Activated CD4-positive, alpha-beta T cell treated with anti-CD3 and anti-CD28 coated beads, Interleukin-2, amount 10 ng/mL, durations not matched to agents 7 days and 5 days (primary cell): Measurements from ENCODE around the gene HMMR. TPM values are rescaled to one million over a fixed set of nuclear protein-coding genes. Genes with fewer than 3 reads are reported as not detected.

Experiments used
- CTCF ChIA-PET: fragments of 350-600 bp; sonication (Branson Sonifier 250); formaldehyde crosslinking; loops from one replicate; lab custom pipeline; 2021; ENCODE audit warnings: antibody characterized with exemption; lab: Charles Lee
- POLR2A ChIA-PET: fragments of 350-600 bp; sonication (Branson Sonifier 250); formaldehyde crosslinking; loops from one replicate; lab custom pipeline; 2021; ENCODE audit warnings: antibody characterized with exemption; lab: Charles Lee
- DNase-seq: peaks from one replicate; pipeline ENCODE4 v3.0.0-alpha.2; 2020
- H3K27ac Mint-ChIP-seq: one replicate; pipeline ENCODE4 v1.8.0; 2021; ENCODE audit warnings: mild to moderate bottlenecking, moderate library complexity, mixed read lengths
- H3K27me3 Mint-ChIP-seq: one replicate; pipeline ENCODE4 v1.8.0; 2021; ENCODE audit warnings: mixed read lengths
- H3K36me3 Mint-ChIP-seq: one replicate; pipeline ENCODE4 v1.8.0; 2021; ENCODE audit warnings: low read depth, mixed read lengths
- H3K4me1 Mint-ChIP-seq: one replicate; pipeline ENCODE4 v1.8.0; 2021; ENCODE audit warnings: mixed read lengths
- H3K4me3 Mint-ChIP-seq: one replicate; pipeline ENCODE4 v1.8.0; 2021; ENCODE audit warnings: mild to moderate bottlenecking, moderate library complexity, mixed read lengths
- H3K9me3 Mint-ChIP-seq: one replicate; pipeline ENCODE4 v1.8.0; 2021; ENCODE audit warnings: mixed read lengths
- total RNA-seq, 2 experiments: library from RNA; stranded (reverse); gene quantifications; one replicate each; pipeline ENCODE4 v1.2.3, GENCODE V29; 2021

HMMR gene
- total RNA-seq, 2 experiments from 2014 or later, result 69.4 to 77.8 TPM

- H3K4me3 Mint-ChIP-seq, result peak overlapping the region; percentile 91
Measured at GRCh38 chr5:163459462-163459818, 992 bp upstream of the HMMR start.

GRCh38 chr5:163459819-163460561, 442 bp upstream of the HMMR start, which contains the start of gene NUDCD2:
NUDCD2 (minus strand) TSS chr5:163460102; CDS start chr5:163460050, 52 bp downstream.
- ChIA-PET CTCF (interaction anchor here (0.6 to 4.7 kb wide), 10 partner anchors 9 to 50 kb away, joined by 3 to 28 read pairs (median 3); partner anchors contain the start of genes CCNG1 and MAT2B), POLR2A (interaction anchor here (0.5 to 2.2 kb wide), 4 partner anchors 18 to 45 kb away, joined by 3 to 23 read pairs (median 4); partner anchors contain the start of genes CCNG1 and MAT2B)
- Mint-ChIP-seq H3K27ac (peak within 1 kb of the TSS; percentile 99), H3K9me3 (no peaks in the 10 kb centered on the region), H3K4me1 (peaks cover 55% of the 10 kb centered on the region), H3K36me3 (peaks cover 47% of the 10 kb centered on the region), H3K4me3 (peak within 1 kb of the TSS; percentile 91), H3K27me3 (no peaks in the 10 kb centered on the region)
- DNase-seq, result peak; percentile 96

More at GRCh38 chr5:163459462-163459818, 992 bp upstream of the HMMR start:
- Mint-ChIP-seq H3K27ac (peak overlapping the region; percentile 99), H3K36me3 (peaks cover 47% of the 10 kb centered on the region), H3K4me1 (peaks cover 54% of the 10 kb centered on the region), H3K27me3 (no peaks in the 10 kb centered on the region), H3K9me3 (no peaks in the 10 kb centered on the region)
- DNase-seq, result no peak
- ChIA-PET CTCF (interaction anchor here (0.6 to 4.7 kb wide), 6 partner anchors 12 to 49 kb away, joined by 3 to 28 read pairs (median 7); partner anchors contain the start of genes CCNG1 and MAT2B), POLR2A (interaction anchor here (1.4 kb wide), 1 partner anchor 44 kb away, joined by 3 read pairs; no protein-coding TSS in a partner anchor)

GRCh38 chr5:163463063-163463435, 2.6 kb downstream of the HMMR start:
- Mint-ChIP-seq H3K27ac (peak overlapping the region; percentile 99), H3K9me3 (no peaks in the 10 kb centered on the region), H3K4me1 (peaks cover 43% of the 10 kb centered on the region), H3K27me3 (no peaks in the 10 kb centered on the region), H3K4me3 (peak overlapping the region; percentile 91), H3K36me3 (peaks cover 33% of the 10 kb centered on the region)
- DNase-seq, result no peak
- ChIA-PET POLR2A (no interaction called here), CTCF (interaction anchor here (3.8 kb wide), 1 partner anchor 42 kb away, joined by 12 read pairs; the partner anchor contains the start of gene MAT2B)

- H3K4me3 Mint-ChIP-seq, result no peak overlapping the region
- DNase-seq, result no peak
- H3K4me1 Mint-ChIP-seq, result peaks cover 35% of the 10 kb centered on the region
- H3K36me3 Mint-ChIP-seq, result peaks cover 51% of the 10 kb centered on the region
- H3K27me3 Mint-ChIP-seq, result no peaks in the 10 kb centered on the region
- H3K9me3 Mint-ChIP-seq, result no peaks in the 10 kb centered on the region
- CTCF ChIA-PET, result interaction anchor here (1.1 kb wide), 1 partner anchor 38 kb away, joined by 5 read pairs; the partner anchor contains the start of gene MAT2B
- POLR2A ChIA-PET, result no interaction called here
- H3K27ac Mint-ChIP-seq, result peak overlapping the region; percentile 81
Measured at GRCh38 chr5:163467682-163468081, 7.2 kb downstream of the HMMR start.

GRCh38 chr5:163473635-163474243, 13.3 kb downstream of the HMMR start:
- POLR2A ChIA-PET, result no interaction called here
- Mint-ChIP-seq H3K9me3 (no peaks in the 10 kb centered on the region), H3K27me3 (no peaks in the 10 kb centered on the region), H3K4me3 (no peak overlapping the region), H3K36me3 (peaks cover 70% of the 10 kb centered on the region), H3K4me1 (peaks cover 5% of the 10 kb centered on the region), H3K27ac (no peak overlapping the region)
- DNase-seq, result no peak
- CTCF ChIA-PET, result interaction anchor here (0.6 to 1.6 kb wide), 4 partner anchors 9 to 80 kb away, joined by 3 to 7 read pairs (median 3); no protein-coding TSS in a partner anchor

- Mint-ChIP-seq H3K36me3 (peaks cover 69% of the 10 kb centered on the region), H3K4me1 (peaks cover 5% of the 10 kb centered on the region), H3K9me3 (no peaks in the 10 kb centered on the region), H3K4me3 (no peak overlapping the region), H3K27ac (no peak overlapping the region), H3K27me3 (no peaks in the 10 kb centered on the region)
- no peak for DNase-seq
- ChIA-PET POLR2A (no interaction called here), CTCF (interaction anchor here (0.7 to 1.5 kb wide), 2 partner anchors 14 to 33 kb away, joined by 3 read pairs; partner anchors contain the start of gene HMMR)
Measured at GRCh38 chr5:163475411-163475810, 15.0 kb downstream of the HMMR start.

- CTCF ChIA-PET, result interaction anchor here (1.0 kb wide), 1 partner anchor 17 kb away, joined by 4 read pairs; no protein-coding TSS in a partner anchor
- no peaks in the 10 kb centered on the region for H3K27me3 Mint-ChIP-seq
Measured at GRCh38 chr5:163478126-163478981, 17.9 kb downstream of the HMMR start.

GRCh38 chr5:163478982-163479271, 18.5 kb downstream of the HMMR start:
- ChIA-PET CTCF (no interaction called here), POLR2A (interaction anchor here (1.0 kb wide), 1 partner anchor 18 kb away, joined by 3 read pairs; the partner anchor contains the start of gene HMMR)
- no peaks in the 10 kb centered on the region for H3K4me1 Mint-ChIP-seq
- H3K27ac Mint-ChIP-seq, result no peak overlapping the region
- H3K36me3 Mint-ChIP-seq, result peaks cover 74% of the 10 kb centered on the region
- no peak overlapping the region for H3K4me3 Mint-ChIP-seq
- no peaks in the 10 kb centered on the region for H3K9me3 Mint-ChIP-seq
- DNase-seq, result no peak
- H3K27me3 Mint-ChIP-seq, result no peaks in the 10 kb centered on the region

More at GRCh38 chr5:163478126-163478981, 17.9 kb downstream of the HMMR start:
- no peaks in the 10 kb centered on the region for H3K4me1 Mint-ChIP-seq
- H3K4me3 Mint-ChIP-seq, result no peak overlapping the region
- no peaks in the 10 kb centered on the region for H3K9me3 Mint-ChIP-seq
- no peak overlapping the region for H3K27ac Mint-ChIP-seq
- POLR2A ChIA-PET, result interaction anchor here (1.0 kb wide), 1 partner anchor 18 kb away, joined by 3 read pairs; the partner anchor contains the start of gene HMMR
- no peak for DNase-seq
- H3K36me3 Mint-ChIP-seq, result peaks cover 73% of the 10 kb centered on the region

GRCh38 chr5:163489055-163489744, 28.8 kb downstream of the HMMR start:
- DNase-seq, result peak; percentile 29
- Mint-ChIP-seq H3K27me3 (no peaks in the 10 kb centered on the region), H3K9me3 (no peaks in the 10 kb centered on the region), H3K36me3 (peaks cover 56% of the 10 kb centered on the region), H3K4me3 (no peak overlapping the region), H3K4me1 (peaks cover 4% of the 10 kb centered on the region), H3K27ac (no peak overlapping the region)
- POLR2A ChIA-PET, result no interaction called here
- CTCF ChIA-PET, result interaction anchor here (1.3 to 1.8 kb wide), 3 partner anchors 9 to 16 kb away, joined by 3 to 7 read pairs (median 3); partner anchors contain the start of gene MAT2B

GRCh38 chr5:163489745-163490075, 29.3 kb downstream of the HMMR start:
- Mint-ChIP-seq H3K27ac (no peak overlapping the region), H3K27me3 (no peaks in the 10 kb centered on the region), H3K4me3 (no peak overlapping the region), H3K4me1 (peaks cover 4% of the 10 kb centered on the region), H3K36me3 (peaks cover 53% of the 10 kb centered on the region), H3K9me3 (no peaks in the 10 kb centered on the region)
- ChIA-PET CTCF (interaction anchor here (1.3 to 1.8 kb wide), 3 partner anchors 10 to 16 kb away, joined by 3 to 7 read pairs (median 3); partner anchors contain the start of gene MAT2B), POLR2A (no interaction called here)
- DNase-seq, result no peak

GRCh38 chr5:163496286-163496685, 35.9 kb downstream of the HMMR start:
- H3K4me1 Mint-ChIP-seq, result no peaks in the 10 kb centered on the region
- peaks cover 13% of the 10 kb centered on the region for H3K36me3 Mint-ChIP-seq
- no peaks in the 10 kb centered on the region for H3K27me3 Mint-ChIP-seq
- H3K27ac Mint-ChIP-seq, result no peak overlapping the region
- ChIA-PET POLR2A (interaction anchor here (0.5 kb wide), 1 partner anchor 35 kb away, joined by 4 read pairs; no protein-coding TSS in a partner anchor), CTCF (interaction anchor here (0.9 to 1.2 kb wide), 3 partner anchors 9 to 28 kb away, joined by 3 to 4 read pairs (median 3); partner anchors contain the start of gene MAT2B)
- DNase-seq, result no peak
- no peaks in the 10 kb centered on the region for H3K9me3 Mint-ChIP-seq
- H3K4me3 Mint-ChIP-seq, result no peak overlapping the region
